DOHH2 (cell line): ENCODE results near the gene COPS8.

ENCODE experiments used
- CTCF ChIP-seq: fragments of 200-600 bp; sonication (generic); IDR thresholded peaks from one replicate; pipeline ENCODE4 v1.5.1; 2014; ENCODE audit warnings: antibody characterized with exemption, mild to moderate bottlenecking, low read depth, low read length; ENCODE audit not compliant: poor library complexity, severe bottlenecking
- EZH2phosphoT487 ChIP-seq: fragments of 200-600 bp; sonication (generic); IDR thresholded peaks from 2 replicates; pipeline ENCODE4 v1.6.1; 2017; ENCODE audit warnings: borderline replicate concordance, mild to moderate bottlenecking, antibody characterized with exemption, low read length, moderate library complexity, mixed read lengths

- TF ChIP-seq CTCF = no peak
- TF ChIP-seq EZH2phosphoT487 = no peak
These were observed 33.8 kb upstream of the COPS8 start for GRCh38 chr2:237051861-237052260.
